Heart left ventricle (tissue), 16 donors: Measurements from ENCODE around the gene MEGF11. TPM values are rescaled to one million over a fixed set of nuclear protein-coding genes. Genes with fewer than 3 reads are reported as not detected.
A peak's percentile ranks its signal among the peaks of the same experiment; 100 is the strongest.

Source experiments
- ATAC-seq, 4 donors: fragments of 200-7000 bp; cut with Tn5 transposase; one replicate each; pipeline ENCODE4 v1.9.1; 2020 to 2022; ENCODE audit warnings: moderate library complexity in 4 of 4, mild to moderate bottlenecking in 3 of 4, moderate number of reproducible peaks in 1 of 4
- DNase-seq, 5 donors: peaks; one replicate each; pipeline ENCODE4 v3.0.0-alpha.2; 2020
- H3K27ac ChIP-seq, 12 donors: fragments of 200-600 bp; sonication (generic) in 4 of 12; one replicate each; pipeline versions ENCODE4 v1.5.0 to v1.8.0; 2016 to 2022; ENCODE audit warnings: mild to moderate bottlenecking in 2 of 12
- H3K27me3 ChIP-seq, 9 donors: fragments of 200-600 bp; sonication (generic) in 2 of 9; one replicate each; pipeline versions ENCODE4 v1.5.1 to v1.8.0; 2016 to 2022; ENCODE audit warnings: mild to moderate bottlenecking in 3 of 9
- H3K36me3 ChIP-seq, 9 donors: fragments of 200-600 bp; sonication (generic) in 2 of 9; one replicate each; pipeline versions ENCODE4 v1.5.0 to v1.8.0; 2018 to 2022; ENCODE audit warnings: mild to moderate bottlenecking in 2 of 9
- H3K4me1 ChIP-seq, 12 donors: fragments of 200-600 bp; sonication (generic) in 4 of 12; one replicate each; pipeline versions ENCODE4 v1.5.0 to v1.8.0; 2016 to 2022; ENCODE audit warnings: mild to moderate bottlenecking in 3 of 12
- H3K4me3 ChIP-seq, 12 donors: fragments of 200-600 bp; sonication (generic) in 4 of 12; one replicate each; pipeline versions ENCODE4 v1.5.0 to v1.8.0; 2017 to 2022; ENCODE audit warnings: mild to moderate bottlenecking in 9 of 12, moderate library complexity in 4 of 12
- H3K9me3 ChIP-seq, 12 donors: fragments of 200-600 bp; sonication (generic) in 4 of 12; one replicate each; pipeline versions ENCODE4 v1.5.0 to v1.8.0; 2016 to 2022; ENCODE audit warnings: mild to moderate bottlenecking in 1 of 12
- CTCF ChIP-seq, 12 donors: fragments of 200-600 bp; sonication (generic) in 4 of 12; IDR thresholded peaks; one replicate each; pipeline versions ENCODE4 v1.5.0 to v1.8.0; 2018 to 2022; ENCODE audit warnings: antibody characterized with exemption in 12 of 12, mild to moderate bottlenecking in 5 of 12
- POLR2A ChIP-seq, 2 donors: fragments of 450-650 bp; IDR thresholded peaks; one replicate each; pipeline ENCODE4 v1.6.1; 2017; ENCODE audit warnings: antibody characterized with exemption in 2 of 2, mild to moderate bottlenecking in 2 of 2, moderate library complexity in 2 of 2
- WGBS, 4 donors: extraction: QIAGEN DNeasy Blood & Tissue Kit in 2 of 4; methylation state at CpG; one replicate each; pipeline versions ENCODE4 v1.1.5 to v1.1.7; 2013 to 2018; 5-methylcytosine and 5-hydroxymethylcytosine counted together
- intact Hi-C, 10 donors: fragments of 100-400 bp; cut with DNase I; formaldehyde crosslinking; loops; one replicate each; pipeline versions ENCODE4 v1.11.1 to v1.14.2; 2022
- polyA plus RNA-seq, 2 donors: library from polyadenylated mRNA; stranded (reverse); fragments of 200-250 nt; gene quantifications; one replicate each; pipeline ENCODE4 v1.2.3, GENCODE V29; 2013
- total RNA-seq, 9 donors: library from RNA; depleted of rRNA in 2 of 9; stranded (reverse); fragments of >200 nt in 2 of 9; fragmentation: NEBNext Ultra II Directional in 3 of 9; extraction: Animal tissue kit (Norgen Biotek cat#: 25700) in 3 of 9; gene quantifications; one replicate each; pipeline versions ENCODE4 v1.1.0 to v1.2.4, GENCODE V29; 2016 to 2023
- donor health status: ischemic (EF 13 %, LVEDD 7.1; RV severe dilation, severe dysfunction).
- donor health status: healthy with polysubstance abuse.
- donor health status: DM: no; HTN: yes; CAD: no.
- donor health status: DM: no; HTN: no; CAD: no.
- donor health status: ischemic (EF 25% LVEDD 6.9; RV normal size, moderate dysfunction).
- donor health status: ischemic (EF 25% LVEDD 5.7; RV mildly dilated, moderate dysfunction).
- donor health status: healthy.
- donor health status: DM: yes; HTN: yes; CAD: no.
- donor health status: ischemic (EF 35%, LVEDD 5.7; RV mildly dilated, moderate dysfunction).
- donor health status: nonischemic (EF 11% LVEDD 7.7; RV severe dilation, severe dysfunction).
- donor health status: DM: yes; HTN: yes; CAD: no.
- donor health status: PGD.
- donor health status: ischemic (EF 29% LVEDD 5.4; RV normal size, mild dysfunction).
- donor health status: nonischemic (EF 23%, LVEDD 6.1; RV moderate dilation, normal function).

MEGF11 gene
- total and polyA plus RNA-seq, 11 donors: 0.07 TPM; not detected in 10

DNA sequence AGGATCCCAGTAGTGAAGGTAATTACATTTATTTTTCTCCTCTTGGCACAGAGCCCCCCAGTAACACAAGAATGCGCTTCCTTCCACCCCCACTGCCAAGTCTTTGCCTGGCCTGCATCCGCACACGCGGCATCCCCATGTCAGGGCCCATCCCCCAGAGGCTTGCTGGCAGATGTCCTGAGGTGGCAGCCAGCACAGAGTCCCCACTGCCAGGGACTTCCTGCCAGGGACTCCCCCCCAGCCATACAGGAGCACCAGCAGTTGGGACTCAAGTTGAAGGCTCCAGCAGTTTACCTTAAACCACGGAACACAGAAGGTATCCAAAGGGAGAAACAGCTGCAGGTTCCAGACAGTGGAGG lies 41.0 kb downstream of the MEGF11 start:
- H3K27me3 ChIP-seq: no peaks in the 10 kb centered on the region
- ATAC-seq: peak in 1 of 4 donors; percentile 31
- H3K36me3 ChIP-seq: no peaks in the 10 kb centered on the region
- peaks cover 0 to 3% (median 0%) of the 10 kb centered on the region in 12 donors for H3K9me3 ChIP-seq
- DNase-seq: no peak
- no peaks in the 10 kb centered on the region for H3K4me1 ChIP-seq
- WGBS, 4 donors: 43 to 54% (median 45%) methylated on average over 5 of the region's 5 CpGs
- no peak overlapping the region for H3K4me3 ChIP-seq
- intact Hi-C loops: no loop called here
- no peak overlapping the region for H3K27ac ChIP-seq
- TF ChIP-seq CTCF (IDR thresholded peaks at IDR 0.05) (no peak), POLR2A (IDR thresholded peaks at IDR 0.05) (no peak)

DNA sequence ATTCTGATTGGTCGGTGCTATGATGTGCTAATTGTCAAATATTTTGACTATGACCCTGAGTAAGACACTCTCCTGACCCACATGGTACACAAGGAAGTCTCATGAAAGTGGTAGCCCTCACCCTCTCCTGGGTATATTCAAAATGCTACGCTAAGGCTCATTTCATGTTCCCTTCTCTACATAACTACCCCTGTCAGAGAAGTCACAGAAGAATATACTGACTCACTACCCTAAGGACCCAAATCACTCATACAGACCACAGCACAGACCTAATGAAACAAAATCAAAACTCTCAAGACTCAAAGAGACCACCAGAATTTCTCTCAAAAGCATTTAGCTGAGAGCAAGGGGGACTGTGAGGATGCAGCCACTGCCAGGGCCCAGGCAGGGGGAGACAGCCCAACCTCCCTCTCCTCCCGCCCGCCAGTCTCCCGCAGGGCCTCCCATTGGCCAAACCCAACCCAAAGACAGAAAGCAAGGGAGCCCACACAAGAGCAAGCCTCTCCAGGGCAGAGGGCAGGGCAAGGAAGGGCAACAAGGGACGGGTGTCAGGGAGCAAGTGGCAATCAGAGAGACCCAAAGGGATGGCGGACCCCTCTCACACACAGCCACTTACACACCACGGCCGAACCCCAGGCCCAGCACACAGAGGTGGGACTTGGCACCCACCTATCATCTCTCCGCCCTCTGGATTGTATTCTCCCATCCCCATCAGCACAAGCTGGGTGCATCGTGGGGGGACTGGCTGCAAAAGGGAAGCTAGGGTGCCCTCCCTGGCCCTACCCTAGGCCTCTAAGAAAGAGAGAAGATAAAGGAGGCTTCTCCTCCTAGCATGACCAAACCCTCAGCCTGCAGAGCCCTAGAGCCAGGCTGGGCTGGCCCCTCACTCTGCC lies 41.6 kb downstream of the MEGF11 start:
- TF ChIP-seq CTCF (IDR thresholded peaks at IDR 0.05): no peak
- no peak for TF ChIP-seq POLR2A (IDR thresholded peaks at IDR 0.05)
- H3K36me3 ChIP-seq: no peaks in the 10 kb centered on the region
- no peaks in the 10 kb centered on the region for H3K27me3 ChIP-seq
- no peak for DNase-seq
- intact Hi-C loops: no loop called here
- H3K9me3 ChIP-seq: peaks cover 0 to 9% (median 0%) of the 10 kb centered on the region in 12 donors
- no peak overlapping the region for H3K27ac ChIP-seq
- 76 to 88% (median 81%) methylated on average over 10 to 11 of the region's 11 CpGs for WGBS, 4 donors
- ATAC-seq: no peak
- H3K4me1 ChIP-seq: no peaks in the 10 kb centered on the region
- H3K4me3 ChIP-seq: no peak overlapping the region

DNA sequence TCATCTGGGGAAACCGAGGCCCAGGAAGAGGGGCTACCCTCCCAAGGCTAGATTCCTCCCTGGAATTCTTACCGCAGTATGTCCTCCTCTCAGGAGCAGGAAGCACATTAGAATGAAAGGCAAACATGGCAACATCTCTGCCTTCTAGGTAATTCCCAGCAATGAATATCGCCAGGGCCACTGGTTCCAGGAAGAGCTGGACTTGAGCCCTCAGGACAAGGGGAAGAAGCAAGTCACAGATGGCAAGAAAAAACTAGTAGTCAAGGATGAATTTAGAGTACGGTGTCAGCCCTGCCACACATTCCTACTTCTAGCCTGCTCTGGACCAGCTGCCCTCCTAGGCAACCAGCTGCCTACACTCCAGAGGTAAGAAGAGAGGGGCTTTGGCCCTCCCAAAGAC lies 42.9 kb downstream of the MEGF11 start:
- ATAC-seq: no peak
- intact Hi-C loops: no loop called here
- no peak for TF ChIP-seq POLR2A (IDR thresholded peaks at IDR 0.05)
- Histone ChIP-seq H3K36me3 (no peaks in the 10 kb centered on the region), H3K27ac (no peak overlapping the region), H3K9me3 (peaks cover 0 to 20% (median 0%) of the 10 kb centered on the region in 12 donors), H3K4me3 (no peak overlapping the region), H3K27me3 (no peaks in the 10 kb centered on the region), H3K4me1 (no peaks in the 10 kb centered on the region)
- DNase-seq: no peak
- WGBS, 4 donors: 87 to 91% (median 89%) methylated on average over 4 of the region's 4 CpGs

DNA sequence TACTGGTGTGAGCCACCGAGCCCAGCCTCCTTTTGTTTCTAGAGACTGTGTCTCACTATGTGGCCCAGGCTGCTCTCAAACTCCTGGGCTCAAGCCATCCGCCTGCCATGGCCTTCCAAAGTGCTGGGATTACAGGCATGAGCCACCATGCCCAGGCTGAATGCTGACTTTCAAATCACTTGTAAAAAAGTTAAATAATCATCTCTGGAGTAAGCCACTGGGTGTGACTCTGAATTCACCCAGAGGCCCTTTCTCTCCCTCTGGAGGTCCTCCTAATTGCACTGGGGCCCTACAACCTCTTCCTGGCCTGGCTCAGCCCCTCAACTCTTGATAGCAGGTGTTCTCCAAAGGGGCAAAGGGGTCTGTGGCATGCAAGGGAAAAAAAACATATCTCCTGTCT lies 54.8 kb downstream of the MEGF11 start:
- H3K4me3 ChIP-seq: no peak overlapping the region
- intact Hi-C loops: no loop called here
- 82 to 95% (median 91%) methylated on average over 2 of the region's 2 CpGs for WGBS, 4 donors

More for the DNA sequence above, 54.8 kb downstream of the MEGF11 start:
- Histone ChIP-seq H3K9me3 (no peaks in the 10 kb centered on the region), H3K36me3 (no peaks in the 10 kb centered on the region), H3K4me1 (no peaks in the 10 kb centered on the region), H3K27me3 (peaks cover 0 to under 1% (median 0%) of the 10 kb centered on the region in 9 donors), H3K27ac (no peak overlapping the region)
- DNase-seq (no peak), ATAC-seq (no peak)
- no peak for TF ChIP-seq POLR2A (IDR thresholded peaks at IDR 0.05)
- TF ChIP-seq CTCF (IDR thresholded peaks at IDR 0.05): no peak
